Measurements from ENCODE around the gene IRS2. TPM values are rescaled to one million over a fixed set of nuclear protein-coding genes. Genes with fewer than 3 reads are reported as not detected.

The IRS2 gene
- total and polyA plus RNA-seq, 4 donors = 2.5 to 31.2 (median 12.0) TPM

DNA sequence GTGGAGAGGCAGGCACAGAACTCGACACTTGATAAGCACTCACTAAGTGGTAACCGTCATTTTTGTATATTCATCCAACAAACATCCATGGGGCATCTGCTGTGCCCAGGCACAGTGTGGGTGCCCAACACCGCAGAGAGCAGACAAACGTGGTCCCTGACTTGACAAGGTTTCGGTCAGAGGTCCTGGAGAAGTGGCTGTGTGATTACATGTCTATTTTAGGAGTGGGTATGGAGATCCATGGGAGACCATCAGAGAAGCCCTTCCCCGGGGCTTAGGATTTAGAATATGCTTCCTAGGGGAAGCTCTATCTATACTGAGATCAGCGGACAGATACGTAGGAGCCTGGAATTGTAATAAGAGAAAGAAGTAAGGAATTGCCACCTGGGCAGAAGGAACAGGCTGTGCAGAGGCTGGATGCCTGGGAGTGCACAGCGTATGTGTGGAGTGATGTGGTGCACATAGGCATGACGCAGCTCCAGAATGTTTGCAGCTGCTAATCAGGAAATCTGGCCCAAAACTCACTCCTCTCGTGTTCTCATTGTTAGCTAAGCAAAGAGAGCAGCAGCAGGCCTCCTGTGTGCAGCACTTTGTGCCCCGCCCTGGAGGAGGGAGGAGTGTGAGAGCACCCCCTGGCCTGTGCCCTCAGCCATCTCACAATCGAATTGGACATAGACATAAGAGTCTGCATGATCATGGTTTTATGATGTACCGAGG is 23.0 kb upstream of the IRS2 start:
- no peak overlapping the region for H3K27ac ChIP-seq (ENCODE audit: low read depth in 1 of 2, low read length in 2 of 2)
- intact Hi-C loops (cut with DNase I) = no loop called here
- H3K4me3 ChIP-seq (ENCODE audit: low read length in 2 of 2) = no peak overlapping the region
- H3K4me1 ChIP-seq (ENCODE audit: control insufficient read depth in 1 of 2, insufficient read depth in 2 of 2, low read length in 2 of 2) = no peaks in the 10 kb centered on the region
- DNase-seq (no peak), ATAC-seq (ENCODE audit: low FRiP score) (no peak)
- no peaks in the 10 kb centered on the region for H3K27me3 ChIP-seq (ENCODE audit: control insufficient read depth in 1 of 2, insufficient read depth in 2 of 2, low read length in 1 of 2)
- WGBS, 2 donors = 87 to 89% methylated on average over 14 of the region's 14 CpGs
- no peaks in the 10 kb centered on the region for H3K36me3 ChIP-seq (ENCODE audit: control insufficient read depth in 1 of 2, insufficient read depth in 2 of 2, low read length in 1 of 2)
- H3K9me3 ChIP-seq (ENCODE audit: control insufficient read depth, low read length) = no peaks in the 10 kb centered on the region

DNA sequence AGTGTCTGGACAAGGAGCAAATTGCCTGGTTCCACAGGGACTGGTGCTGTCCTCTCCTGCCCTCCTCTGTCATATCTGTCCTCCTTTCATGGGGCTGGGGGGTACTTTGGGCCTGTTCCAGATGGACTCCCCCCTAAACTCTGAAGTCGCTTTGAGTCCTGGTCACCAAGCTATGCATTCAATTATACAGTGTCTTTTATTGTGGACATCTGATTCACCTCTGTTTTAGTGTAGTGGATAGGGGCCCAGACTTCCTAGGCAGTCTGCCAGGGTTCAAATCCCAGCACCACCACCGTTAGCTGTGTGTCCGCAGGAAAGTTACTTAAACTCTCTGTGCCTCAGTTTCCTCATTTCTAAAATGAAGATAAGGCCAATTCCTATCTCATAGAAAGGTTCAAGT is 21.0 kb upstream of the IRS2 start:
- Histone ChIP-seq H3K27me3 (ENCODE audit: control insufficient read depth in 1 of 2, insufficient read depth in 2 of 2, low read length in 1 of 2) (no peaks in the 10 kb centered on the region), H3K4me1 (ENCODE audit: control insufficient read depth in 1 of 2, insufficient read depth in 2 of 2, low read length in 2 of 2) (no peaks in the 10 kb centered on the region), H3K9me3 (ENCODE audit: control insufficient read depth, low read length) (no peaks in the 10 kb centered on the region), H3K4me3 (ENCODE audit: low read length in 2 of 2) (no peak overlapping the region), H3K27ac (ENCODE audit: low read depth in 1 of 2, low read length in 2 of 2) (no peak overlapping the region), H3K36me3 (ENCODE audit: control insufficient read depth in 1 of 2, insufficient read depth in 2 of 2, low read length in 1 of 2) (no peaks in the 10 kb centered on the region)
- WGBS, 2 donors = 93% methylated on average over 3 of the region's 3 CpGs
- intact Hi-C loops (cut with DNase I) = no loop called here
- no peak for ATAC-seq (ENCODE audit: low FRiP score)
- DNase-seq = no peak

DNA sequence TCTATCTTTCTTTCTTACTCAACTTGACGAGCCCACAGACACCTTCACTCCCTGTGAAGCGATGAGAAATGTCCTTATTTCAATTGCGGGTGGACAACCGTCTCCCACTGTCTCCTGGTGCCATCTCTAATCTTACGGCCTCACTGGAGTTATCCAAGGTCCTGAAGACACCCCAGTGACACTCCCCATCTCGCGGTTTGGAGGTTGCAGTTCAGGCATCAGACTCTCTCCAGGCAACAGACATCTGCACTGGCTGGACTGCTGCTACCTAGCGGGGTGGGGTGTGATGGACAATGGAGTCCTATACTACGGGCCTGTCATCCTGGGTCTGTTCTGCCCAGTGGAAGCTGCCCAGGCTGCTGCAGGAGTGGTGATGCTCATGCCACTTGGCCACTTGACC is 18.3 kb upstream of the IRS2 start:
- ATAC-seq (ENCODE audit: low FRiP score) (no peak), DNase-seq (no peak)
- WGBS, 2 donors = 84 to 85% methylated on average over 9 of the region's 9 CpGs
- no peak overlapping the region for H3K27ac ChIP-seq (ENCODE audit: low read depth in 1 of 2, low read length in 2 of 2)
- intact Hi-C loops (cut with DNase I) = no loop called here
- H3K36me3 ChIP-seq (ENCODE audit: control insufficient read depth in 1 of 2, insufficient read depth in 2 of 2, low read length in 1 of 2) = no peaks in the 10 kb centered on the region
- no peaks in the 10 kb centered on the region for H3K9me3 ChIP-seq (ENCODE audit: control insufficient read depth, low read length)
- H3K4me1 ChIP-seq (ENCODE audit: control insufficient read depth in 1 of 2, insufficient read depth in 2 of 2, low read length in 2 of 2) = no peaks in the 10 kb centered on the region
- no peak overlapping the region for H3K4me3 ChIP-seq (ENCODE audit: low read length in 2 of 2)
- H3K27me3 ChIP-seq (ENCODE audit: control insufficient read depth in 1 of 2, insufficient read depth in 2 of 2, low read length in 1 of 2) = no peaks in the 10 kb centered on the region

DNA sequence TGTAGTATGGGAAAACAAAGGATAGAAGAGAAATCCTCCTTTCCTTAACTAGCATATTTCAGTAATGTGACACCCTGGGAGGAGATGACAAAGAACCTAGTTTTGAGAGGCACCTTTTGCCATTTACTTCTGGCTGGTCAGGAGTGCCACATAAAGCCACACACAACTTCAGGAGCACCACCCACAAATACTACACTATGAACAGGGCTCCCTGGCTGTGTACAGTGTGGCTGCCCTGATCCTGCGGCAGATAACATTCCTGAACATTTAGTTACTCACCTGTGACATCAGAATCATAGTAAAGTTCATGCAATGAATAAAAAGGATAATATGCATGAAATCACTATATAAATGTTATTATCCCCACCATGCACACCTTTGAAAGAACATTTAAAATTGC is 17.4 kb upstream of the IRS2 start:
- no peak for DNase-seq
- WGBS, 2 donors = 88 to 94% methylated on average over 1 of the region's 1 CpG
- no peak overlapping the region for H3K4me3 ChIP-seq (ENCODE audit: low read length in 2 of 2)
- intact Hi-C loops (cut with DNase I) = no loop called here
- no peaks in the 10 kb centered on the region for H3K36me3 ChIP-seq (ENCODE audit: control insufficient read depth in 1 of 2, insufficient read depth in 2 of 2, low read length in 1 of 2)
- no peak overlapping the region for H3K27ac ChIP-seq (ENCODE audit: low read depth in 1 of 2, low read length in 2 of 2)
- H3K27me3 ChIP-seq (ENCODE audit: control insufficient read depth in 1 of 2, insufficient read depth in 2 of 2, low read length in 1 of 2) = no peaks in the 10 kb centered on the region
- no peaks in the 10 kb centered on the region for H3K4me1 ChIP-seq (ENCODE audit: control insufficient read depth in 1 of 2, insufficient read depth in 2 of 2, low read length in 2 of 2)
- no peaks in the 10 kb centered on the region for H3K9me3 ChIP-seq (ENCODE audit: control insufficient read depth, low read length)
- no peak for ATAC-seq (ENCODE audit: low FRiP score)

DNA sequence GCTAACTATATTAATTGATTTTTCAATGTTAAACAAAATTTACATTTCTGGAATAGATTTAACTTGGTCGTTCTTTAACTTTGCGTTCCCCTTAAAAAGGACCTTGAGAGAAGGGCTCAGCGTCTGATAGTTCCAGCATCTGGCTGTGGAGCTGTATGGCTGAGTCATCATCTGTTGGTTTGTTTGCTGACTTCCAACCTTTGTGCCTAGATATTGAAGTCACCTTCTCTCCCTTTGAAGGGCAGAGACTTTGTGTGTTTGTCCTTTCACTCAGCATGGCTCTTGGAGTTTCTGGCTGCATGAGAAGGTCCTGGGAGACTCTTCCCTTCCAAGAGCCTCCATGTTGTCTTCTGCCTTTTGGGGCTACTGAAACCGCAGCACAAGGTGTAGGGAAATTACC is 16.6 kb upstream of the IRS2 start:
- intact Hi-C loops (cut with DNase I) = no loop called here
- no peak for ATAC-seq (ENCODE audit: low FRiP score)
- no peaks in the 10 kb centered on the region for H3K9me3 ChIP-seq (ENCODE audit: control insufficient read depth, low read length)
- H3K27me3 ChIP-seq (ENCODE audit: control insufficient read depth in 1 of 2, insufficient read depth in 2 of 2, low read length in 1 of 2) = no peaks in the 10 kb centered on the region
- no peak overlapping the region for H3K4me3 ChIP-seq (ENCODE audit: low read length in 2 of 2)
- 95 to 96% methylated on average over 4 of the region's 4 CpGs for WGBS, 2 donors
- no peak overlapping the region for H3K27ac ChIP-seq (ENCODE audit: low read depth in 1 of 2, low read length in 2 of 2)
- no peaks in the 10 kb centered on the region for H3K4me1 ChIP-seq (ENCODE audit: control insufficient read depth in 1 of 2, insufficient read depth in 2 of 2, low read length in 2 of 2)
- H3K36me3 ChIP-seq (ENCODE audit: control insufficient read depth in 1 of 2, insufficient read depth in 2 of 2, low read length in 1 of 2) = no peaks in the 10 kb centered on the region
- no peak for DNase-seq

DNA sequence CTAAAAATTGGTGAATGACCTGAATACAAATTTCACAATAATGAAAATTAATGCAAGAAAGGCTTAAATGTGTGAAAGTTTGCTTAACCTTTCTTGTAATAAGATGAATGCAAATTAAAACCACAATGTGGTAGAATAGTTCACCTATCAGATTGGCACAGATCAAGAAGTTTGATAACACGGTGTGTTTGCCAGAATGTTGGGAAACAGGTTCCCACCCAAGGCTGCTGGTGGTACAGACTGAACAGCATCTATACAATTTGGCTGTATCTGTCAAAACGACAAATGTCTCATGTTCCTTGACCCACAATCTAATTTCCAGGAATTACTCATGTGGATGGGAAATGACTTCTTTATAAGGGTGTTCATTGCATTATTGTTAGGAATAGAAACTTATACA is 8.6 kb upstream of the IRS2 start:
- intact Hi-C loops (cut with DNase I) = no loop called here
- H3K9me3 ChIP-seq (ENCODE audit: control insufficient read depth, low read length) = no peaks in the 10 kb centered on the region
- ATAC-seq (ENCODE audit: low FRiP score) (no peak), DNase-seq (no peak)
- 34 to 49% methylated on average over 2 of the region's 2 CpGs for WGBS, 2 donors
- no peaks in the 10 kb centered on the region for H3K4me1 ChIP-seq (ENCODE audit: control insufficient read depth in 1 of 2, insufficient read depth in 2 of 2, low read length in 2 of 2)
- no peak overlapping the region for H3K27ac ChIP-seq (ENCODE audit: low read depth in 1 of 2, low read length in 2 of 2)
- no peak overlapping the region for H3K4me3 ChIP-seq (ENCODE audit: low read length in 2 of 2)
- no peaks in the 10 kb centered on the region for H3K36me3 ChIP-seq (ENCODE audit: control insufficient read depth in 1 of 2, insufficient read depth in 2 of 2, low read length in 1 of 2)
- no peaks in the 10 kb centered on the region for H3K27me3 ChIP-seq (ENCODE audit: control insufficient read depth in 1 of 2, insufficient read depth in 2 of 2, low read length in 1 of 2)

DNA sequence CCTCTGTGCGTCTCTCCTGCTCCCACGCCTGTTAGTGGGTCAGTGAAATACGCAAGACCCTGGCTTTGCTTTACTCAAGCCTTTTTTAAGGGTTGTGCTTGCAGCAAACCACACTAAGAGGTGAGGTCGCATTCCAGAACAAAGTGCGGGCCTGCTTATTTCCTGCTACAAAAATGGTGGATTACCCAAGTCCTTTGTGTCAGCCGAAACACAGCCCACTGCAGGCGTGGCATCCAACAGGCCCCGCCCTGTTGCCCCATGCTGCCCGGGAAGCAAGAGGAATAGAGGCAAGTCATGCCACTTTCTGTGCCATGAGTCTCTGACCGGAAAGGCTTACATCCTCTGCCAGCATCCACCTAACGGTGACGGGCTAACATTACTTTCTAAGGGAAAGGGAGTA is 7.7 kb upstream of the IRS2 start:
- no peak for ATAC-seq (ENCODE audit: low FRiP score)
- no peaks in the 10 kb centered on the region for H3K36me3 ChIP-seq (ENCODE audit: control insufficient read depth in 1 of 2, insufficient read depth in 2 of 2, low read length in 1 of 2)
- no peaks in the 10 kb centered on the region for H3K27me3 ChIP-seq (ENCODE audit: control insufficient read depth in 1 of 2, insufficient read depth in 2 of 2, low read length in 1 of 2)
- no peak overlapping the region for H3K27ac ChIP-seq (ENCODE audit: low read depth in 1 of 2, low read length in 2 of 2)
- H3K4me3 ChIP-seq (ENCODE audit: low read length in 2 of 2) = no peak overlapping the region
- 91 to 92% methylated on average over 12 of the region's 12 CpGs for WGBS, 2 donors
- no peak for DNase-seq
- H3K4me1 ChIP-seq (ENCODE audit: control insufficient read depth in 1 of 2, insufficient read depth in 2 of 2, low read length in 2 of 2) = no peaks in the 10 kb centered on the region
- intact Hi-C loops (cut with DNase I) = loop anchor here in 1 of 2 donors (5.0 kb wide), 1 partner anchor 832 kb away; no protein-coding TSS in a partner anchor
- no peaks in the 10 kb centered on the region for H3K9me3 ChIP-seq (ENCODE audit: control insufficient read depth, low read length)

DNA sequence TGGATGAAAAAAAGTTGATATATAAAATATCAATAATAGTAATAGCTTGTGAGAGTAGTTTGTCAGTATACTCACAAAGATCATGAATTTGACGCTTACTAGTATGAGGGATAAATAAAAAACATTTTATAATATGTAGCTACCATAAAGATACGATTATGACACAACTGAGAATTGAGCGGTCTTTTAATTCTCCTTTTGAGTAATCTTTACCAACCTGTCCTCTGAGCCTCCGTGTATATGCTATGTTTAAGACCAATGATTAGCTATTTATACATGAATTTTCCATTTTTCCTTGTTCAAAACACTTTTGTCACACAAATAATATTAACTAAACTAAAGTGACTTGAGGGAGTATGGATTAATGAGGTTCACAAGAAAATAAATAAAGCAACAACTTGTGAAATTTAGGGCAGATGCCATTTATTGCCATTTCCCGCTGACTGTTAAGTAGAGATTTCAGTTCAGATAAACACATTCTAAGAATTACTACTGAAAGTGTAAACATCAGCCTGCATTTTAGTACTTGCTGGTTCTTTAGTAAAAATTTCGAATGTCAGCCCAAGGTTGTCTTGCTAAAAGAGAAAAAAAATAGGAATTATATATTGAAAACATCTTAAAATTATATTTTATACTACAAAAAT is 6.2 kb upstream of the IRS2 start:
- no peaks in the 10 kb centered on the region for H3K27me3 ChIP-seq (ENCODE audit: control insufficient read depth in 1 of 2, insufficient read depth in 2 of 2, low read length in 1 of 2)
- intact Hi-C loops (cut with DNase I) = loop anchor here in 1 of 2 donors (5.0 kb wide), 1 partner anchor 830 kb away; no protein-coding TSS in a partner anchor
- no peaks in the 10 kb centered on the region for H3K36me3 ChIP-seq (ENCODE audit: control insufficient read depth in 1 of 2, insufficient read depth in 2 of 2, low read length in 1 of 2)
- 94% methylated on average over 6 of the region's 6 CpGs for whole genome bisulfite sequencing, 2 donors
- no peaks in the 10 kb centered on the region for H3K9me3 ChIP-seq (ENCODE audit: control insufficient read depth, low read length)
- ATAC-seq (ENCODE audit: low FRiP score) = no peak
- no peak overlapping the region for H3K4me3 ChIP-seq (ENCODE audit: low read length in 2 of 2)
- H3K27ac ChIP-seq (ENCODE audit: low read depth in 1 of 2, low read length in 2 of 2) = no peak overlapping the region
- DNase-seq = no peak
- peaks cover 0 to 3% of the 10 kb centered on the region in 2 donors for H3K4me1 ChIP-seq (ENCODE audit: control insufficient read depth in 1 of 2, insufficient read depth in 2 of 2, low read length in 2 of 2)
